K562 (cell line): ENCODE data around the gene AFDN. TPM values are rescaled to one million over a fixed set of nuclear protein-coding genes. Genes with fewer than 3 reads are reported as not detected.

Experiments
- ATAC-seq: fragments of 200-7000 bp; cut with Tn5 transposase; 3 replicates; pipeline ENCODE4 v1.9.1; 2020; ENCODE audit warnings: moderate library complexity
- BruUV-seq: library from RNA; stranded (reverse); fragments of 400-500 nt; replicated peaks from 2 replicates; lab custom pipeline; 2021; lab: Mats Ljungman, UMichigan
- CTCF ChIA-PET: fragments of 300-600 bp; formaldehyde crosslinking; extraction: SDS; loops from one replicate; lab custom pipeline; 2021; ENCODE audit warnings: low intra/inter-chr PET ratio; lab: Yijun Ruan, JAX
- POLR2A ChIA-PET: fragments of 300-600, 350-650 bp; sonication (Branson Sonifier 250); formaldehyde crosslinking; extraction: SDS; loops from one replicate; lab custom pipeline; 2021; ENCODE audit warnings: antibody characterized with exemption, inconsistent platforms; lab: Yijun Ruan, JAX
- DNase-seq, 4 experiments: peaks; one replicate each; pipeline versions ENCODE4 v3.0.0 to v3.0.0-alpha.2; 2011 to 2018; ENCODE audit warnings: low spot score in 3 of 4, mixed read lengths in 3 of 4; ENCODE audit errors: extremely low read depth in 1 of 4
- FAIRE-seq: peaks from 2 replicates; lab custom pipeline; 2011; peaks lifted over from hg19 to GRCh38; lab: Jason Lieb, UNC
- H2AFZ ChIP-seq: 2 replicates; pipeline ENCODE4 v1.6.0; 2011; ENCODE audit warnings: low read depth, low read length, control low read depth, inconsistent platforms
- H3K27ac ChIP-seq: fragments of 200-600 bp; 3 replicates; pipeline ENCODE4 v1.8.0; 2011; ENCODE audit warnings: low read depth, mild to moderate bottlenecking, control low read depth, inconsistent platforms, low read length, moderate library complexity, mixed read lengths; ENCODE audit errors: extremely low read depth
- H3K27me3 ChIP-seq, 2 experiments: fragments of 300-600 bp in 1 of 2; 2 replicates in 1 of 2; 3 replicates in 1 of 2; pipeline versions ENCODE4 v1.6.0 to v1.8.0; 2011; ENCODE audit warnings: inconsistent platforms in 2 of 2, low read length in 2 of 2, mild to moderate bottlenecking in 1 of 2, mixed read lengths in 1 of 2, moderate library complexity in 1 of 2; ENCODE audit not compliant: control insufficient read depth in 2 of 2, insufficient read depth in 2 of 2
- H3K36me3 ChIP-seq: fragments of 300-600 bp; 3 replicates; pipeline ENCODE4 v1.8.0; 2011; ENCODE audit warnings: mild to moderate bottlenecking, low read length, inconsistent platforms; ENCODE audit not compliant: control insufficient read depth, insufficient read depth
- H3K4me1 ChIP-seq, 2 experiments: fragments of 200-600 bp in 1 of 2; replicated peaks in 1 of 2; 2 replicates in 1 of 2; 3 replicates in 1 of 2; pipeline versions ENCODE4 v1.5.1 to v1.8.0; 2011; ENCODE audit warnings: inconsistent platforms in 2 of 2, low read length in 2 of 2, mild to moderate bottlenecking in 1 of 2, mixed read lengths in 1 of 2, moderate library complexity in 1 of 2; ENCODE audit not compliant: control insufficient read depth in 2 of 2, insufficient read depth in 2 of 2
- H3K4me2 ChIP-seq: 2 replicates; pipeline ENCODE4 v1.6.1; 2011; ENCODE audit warnings: low read length, control low read depth, inconsistent platforms, mixed read lengths; ENCODE audit not compliant: insufficient read depth
- H3K4me3 ChIP-seq: fragments of 200-600 bp; sonication (generic), shearing (Covaris generic); 2 replicates; pipeline ENCODE4 v1.5.1; 2016; ENCODE audit warnings: control low read depth, inconsistent platforms
- H3K79me2 ChIP-seq: fragments of 200-600 bp; 3 replicates; pipeline ENCODE4 v1.8.0; 2011; ENCODE audit warnings: low read length, inconsistent platforms; ENCODE audit not compliant: control insufficient read depth, insufficient read depth
- H3K9ac ChIP-seq, 2 experiments: 2 replicates each; pipeline versions ENCODE4 v1.6.0 to v1.6.1; 2011; ENCODE audit warnings: low read depth in 2 of 2, low read length in 2 of 2, control low read depth in 1 of 2, inconsistent platforms in 1 of 2, mild to moderate bottlenecking in 1 of 2, mixed read lengths in 1 of 2; ENCODE audit not compliant: insufficient read depth in 1 of 2
- H3K9me1 ChIP-seq: one replicate; pipeline ENCODE4 v1.6.0; 2011; ENCODE audit warnings: inconsistent platforms, mild to moderate bottlenecking, low read length, moderate library complexity; ENCODE audit not compliant: control insufficient read depth, insufficient read depth
- H3K9me3 ChIP-seq: replicated peaks from 2 replicates; pipeline ENCODE4 v1.5.1; 2011; ENCODE audit warnings: low read depth, low read length, inconsistent platforms; ENCODE audit not compliant: control insufficient read depth, insufficient read depth
- H4K20me1 ChIP-seq: replicated peaks from 2 replicates; pipeline ENCODE4 v1.6.1; 2011; ENCODE audit warnings: low read length, inconsistent platforms, mixed read lengths; ENCODE audit not compliant: control insufficient read depth, insufficient read depth
- DPF2 ChIP-seq: fragments of 450-650 bp; IDR thresholded peaks from 2 replicates; pipeline ENCODE4 v1.6.1; 2016
- E2F1 ChIP-seq: sonication (generic); formaldehyde crosslinking; IDR thresholded peaks from 2 replicates; pipeline ENCODE4 v1.8.1; 2023; ENCODE audit warnings: mild to moderate bottlenecking, missing genetic modification reagents, moderate library complexity
- E2F6 ChIP-seq, 2 experiments: IDR thresholded peaks; 2 replicates each; pipeline ENCODE4 v1.6.1; 2011; ENCODE audit warnings: borderline replicate concordance in 1 of 2, control low read depth in 1 of 2, low read depth in 1 of 2, low read length in 1 of 2, mild to moderate bottlenecking in 1 of 2, mixed read lengths in 1 of 2, moderate library complexity in 1 of 2; ENCODE audit not compliant: insufficient read depth in 1 of 2, insufficient read length in 1 of 2, poor library complexity in 1 of 2, severe bottlenecking in 1 of 2; ENCODE audit errors: extremely low read depth in 1 of 2
- FIP1L1 ChIP-seq: fragments of 200-400 bp; formaldehyde crosslinking; IDR thresholded peaks from 2 replicates; pipeline ENCODE4 v1.6.1; 2018; ENCODE audit warnings: mild to moderate bottlenecking, low read depth, low read length; ENCODE audit not compliant: poor library complexity, severe bottlenecking
- KLF10 ChIP-seq: fragments of 250-450 bp; sonication (Bioruptor Pico); IDR thresholded peaks from 2 replicates; pipeline ENCODE4 v1.6.1; 2021; ENCODE audit warnings: matching md5 sums
- NFATC3 ChIP-seq: fragments of 450-650 bp; IDR thresholded peaks from 2 replicates; pipeline ENCODE4 v1.6.1; 2017; ENCODE audit warnings: mild to moderate bottlenecking
- POLR2G ChIP-seq: fragments of 200-400 bp; formaldehyde crosslinking; IDR thresholded peaks from 2 replicates; pipeline ENCODE4 v1.6.1; 2017; ENCODE audit warnings: low read depth, mild to moderate bottlenecking, antibody characterized with exemption, low read length, moderate library complexity
- RBM15 ChIP-seq: fragments of 200-400 bp; formaldehyde crosslinking; IDR thresholded peaks from 2 replicates; pipeline ENCODE4 v1.6.1; 2018; ENCODE audit warnings: mild to moderate bottlenecking, low read length, moderate library complexity; ENCODE audit not compliant: insufficient read depth
- RFX1 ChIP-seq: fragments of 450-650 bp; IDR thresholded peaks from 2 replicates; pipeline ENCODE4 v1.6.1; 2016; ENCODE audit warnings: mild to moderate bottlenecking, moderate library complexity
- TAF1 ChIP-seq: IDR thresholded peaks from 2 replicates; pipeline ENCODE4 v1.6.1; 2011; ENCODE audit warnings: mild to moderate bottlenecking, low read length, moderate library complexity; ENCODE audit not compliant: insufficient read depth, control insufficient read depth, severe bottlenecking; ENCODE audit errors: extremely low read depth
- TRIM25 ChIP-seq: fragments of 450-650 bp; IDR thresholded peaks from 2 replicates; pipeline ENCODE4 v1.7.0; 2016; ENCODE audit warnings: borderline replicate concordance
- U2AF1 ChIP-seq: fragments of 200-400 bp; formaldehyde crosslinking; optimal IDR thresholded peaks from 2 replicates; pipeline ENCODE3; 2017; ENCODE audit warnings: mild to moderate bottlenecking, low read depth, low read length, moderate library complexity
- ZC3H8 ChIP-seq: fragments of 450-650 bp; IDR thresholded peaks from 2 replicates; pipeline ENCODE4 v1.6.1; 2017
- ZKSCAN3 ChIP-seq: fragments of 250-450 bp; sonication (Bioruptor Pico); IDR thresholded peaks from 2 replicates; pipeline ENCODE4 v1.4.0; 2020
- ZNF224 ChIP-seq: sonication (generic); formaldehyde crosslinking; IDR thresholded peaks from 2 replicates; pipeline ENCODE4 v1.8.0; 2022; ENCODE audit warnings: mild to moderate bottlenecking, missing genetic modification reagents
- ZNF347 ChIP-seq: fragments of 450-650 bp; formaldehyde crosslinking; IDR thresholded peaks from 2 replicates; pipeline ENCODE4 v1.4.0; 2020; ENCODE audit warnings: low read depth, mild to moderate bottlenecking, moderate library complexity
- ZNF551 ChIP-seq: fragments of 250-450 bp; sonication (Bioruptor Pico); IDR thresholded peaks from 2 replicates; pipeline ENCODE4 v1.5.0; 2021; ENCODE audit warnings: mild to moderate bottlenecking, moderate library complexity
- ZNF740 ChIP-seq, 3 experiments: fragments of 200-800 bp in 1 of 3; sonication (Bioruptor generic) in 1 of 3; sonication (generic) in 1 of 3; formaldehyde crosslinking in 1 of 3; IDR thresholded peaks; 2 replicates each; pipeline versions ENCODE4 v1.6.1 to v1.8.0; 2016 to 2022; ENCODE audit warnings: mild to moderate bottlenecking in 2 of 3, missing compliant biosample characterization in 2 of 3, missing genetic modification characterization in 2 of 3, missing genetic modification reagents in 1 of 3
- WGBS: fragments of 100-300 bp; shearing (Covaris generic); methylation state at CpG from one replicate; pipeline ENCODE4 v1.1.6; 2016; ENCODE audit warnings: low coverage, mixed read lengths; ENCODE audit not compliant: insufficient coverage; ENCODE audit errors: missing lambda C conversion rate; 5-methylcytosine and 5-hydroxymethylcytosine counted together
- in situ Hi-C: fragments of 300-500 bp; cut with MboI; formaldehyde crosslinking; loops from 4 replicates; pipeline ENCODE4 v1.15.0; 2018; ENCODE audit warnings: inconsistent platforms, mixed read lengths
- intact Hi-C: fragments of 100-400 bp; cut with micrococcal nuclease; formaldehyde crosslinking; loops from 2 replicates; pipeline ENCODE4 v1.14.2; 2022
- polyA plus RNA-seq, 8 experiments: library from polyadenylated mRNA; depleted of rRNA in 4 of 8; stranded (reverse) in 5 of 8; unstranded in 3 of 8; fragments of >200 nt; fragmentation: Nextera tagmentation in 2 of 8; fragmentation: Illumina TruSeq in 1 of 8; extraction: Ambion mirVana in 2 of 8; extraction: Trizol in 1 of 8; gene quantifications; 2 replicates each; pipeline versions ENCODE4 v1.2.1 to v1.2.3, GENCODE V29; 2011 to 2014; ENCODE audit warnings: inconsistent platforms in 1 of 8, missing spikeins in 1 of 8
- total RNA-seq, 7 experiments: library from RNA; depleted of rRNA in 6 of 7; stranded (reverse); fragments of >200 nt in 6 of 7; fragmentation: Illumina TruSeq in 2 of 7; extraction: Trizol in 2 of 7; gene quantifications; 2 replicates each; pipeline versions ENCODE4 v1.2.1 to v1.2.3, GENCODE V29; 2011 to 2021; ENCODE audit warnings: low replicate concordance in 1 of 7

The AFDN gene
- total and polyA plus RNA-seq, 9 of the 15 experiments (the other 6 are each of a cell fraction or from before 2014, with no cell fraction given): 7.2 to 129 (median 105) TPM

GRCh38 chr6:168001029-168001332 is 174.3 kb downstream of the AFDN start:
- H3K9me1 ChIP-seq: no peaks in the 10 kb centered on the region
- H3K4me2 ChIP-seq: no peak overlapping the region
- POLR2A ChIA-PET: no interaction called here
- CTCF ChIA-PET: no interaction called here
- no peaks in the 10 kb centered on the region for H3K9me3 ChIP-seq
- FAIRE-seq: peak; percentile 29
- no peak overlapping the region for H3K4me3 ChIP-seq
- H3K9ac ChIP-seq: no peak overlapping the region
- no peaks in the 10 kb centered on the region for H3K36me3 ChIP-seq
- BruUV-seq: no TSS peak
- no peak overlapping the region for H3K27ac ChIP-seq
- in situ Hi-C loops: no loop called here
- WGBS: 17% methylated on average over 10 of the region's 10 CpGs
- no peak for ATAC-seq
- peaks cover 16 to 53% of the 10 kb centered on the region in 2 experiments; a peak in 3 of 5 replicates for H3K27me3 ChIP-seq
- intact Hi-C loops: no loop called here
- H4K20me1 ChIP-seq: peaks cover 3% of the 10 kb centered on the region; the same call in 1 of the 2 replicates
- no peak overlapping the region for H2AFZ ChIP-seq
- no peaks in the 10 kb centered on the region for H3K79me2 ChIP-seq
- peaks cover 0 to 9% of the 10 kb centered on the region in 2 experiments; a peak in 2 of 5 replicates for H3K4me1 ChIP-seq
- DNase-seq: no peak
- TF ChIP-seq ZNF224 (CRISPR knock-in tag) (no peak), ZC3H8 (no peak), E2F1 (CRISPR knock-in tag) (no peak), ZNF551 (CRISPR knock-in tag) (no peak), KLF10 (CRISPR knock-in tag) (no peak), RFX1 (no peak), FIP1L1 (no peak), ZNF347 (CRISPR knock-in tag) (no peak), U2AF1 (no peak), NFATC3 (no peak), TAF1 (no peak), POLR2G (no peak), ZNF740 (CRISPR knock-in tag; IDR thresholded peaks at IDR 0.05) (no peak), ZNF740 (tag; IDR thresholded peaks at IDR 0.05) (no peak), TRIM25 (no peak), ZKSCAN3 (CRISPR knock-in tag) (no peak), RBM15 (no peak), DPF2 (no peak), E2F6 (IDR thresholded peaks at IDR 0.05; ENCODE audit: borderline replicate concordance in 1 of 2, extremely low read depth in 1 of 2, insufficient read depth in 1 of 2, insufficient read length in 1 of 2, low read depth in 1 of 2, low read length in 1 of 2, poor library complexity in 1 of 2, severe bottlenecking in 1 of 2) (no peak)
